ENCODE results near the gene BORCS5. TPM values are rescaled to one million over a fixed set of nuclear protein-coding genes. Genes with fewer than 3 reads are reported as not detected.

Gene BORCS5
- total and polyA plus RNA-seq, 2 donors (not counting 1 experiment from before 2014, with no cell fraction given): 11.9 to 46.2 TPM

DNA sequence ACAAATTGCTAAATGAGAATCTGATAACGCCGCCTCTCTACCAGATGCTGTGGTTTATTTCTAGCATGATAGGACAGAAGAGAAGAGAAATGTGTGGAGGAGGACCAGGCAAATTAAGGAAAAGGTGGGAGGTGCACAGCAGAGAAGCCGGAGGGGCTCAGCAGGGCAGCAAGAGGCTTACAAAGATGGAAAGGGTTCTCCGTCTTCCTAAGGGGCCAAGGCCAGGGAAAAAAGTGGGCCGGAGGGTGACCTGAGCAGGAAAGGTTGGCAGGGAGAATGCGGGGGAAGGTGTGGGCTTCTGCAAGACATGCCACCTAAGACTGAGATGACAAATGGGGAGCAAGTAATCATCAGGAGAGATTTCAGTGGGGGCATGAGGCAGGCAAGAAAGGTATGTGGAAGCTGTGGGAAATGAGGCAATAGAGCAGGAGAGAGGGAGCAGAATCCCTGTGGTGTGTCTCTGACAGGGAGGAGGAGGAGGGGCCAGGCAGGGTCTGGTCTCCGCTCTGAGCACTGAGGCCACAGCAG lies 25.6 kb upstream of the BORCS5 start:
- Histone ChIP-seq H3K36me3 (replicated peaks in 1 of 2; ENCODE audit: control extremely low read depth in 1 of 2, control insufficient read depth in 1 of 2, extremely low read depth in 1 of 2, insufficient read depth in 2 of 2, low read length in 1 of 2) (no peaks in the 10 kb centered on the region), H3K4me1 (ENCODE audit: control insufficient read depth in 2 of 2, insufficient read depth in 2 of 2, low read length in 2 of 2) (peaks cover 4 to 10% of the 10 kb centered on the region in 2 donors), H3K27ac (ENCODE audit: low read length in 2 of 2) (no peak overlapping the region), H3K27me3 (replicated peaks in 1 of 4; ENCODE audit: control extremely low read depth in 1 of 4, control insufficient read depth in 3 of 4, insufficient read depth in 4 of 4, low read length in 3 of 4) (no peaks in the 10 kb centered on the region), H3K4me3 (ENCODE audit: control extremely low read depth in 1 of 5, extremely low read depth in 1 of 5, insufficient read depth in 1 of 5, low read depth in 2 of 5, low read length in 4 of 5) (no peak overlapping the region), H4K20me1 (ENCODE audit: control insufficient read depth, insufficient read depth, low read length, poor library complexity, severe bottlenecking) (no peaks in the 10 kb centered on the region), H3K9ac (ENCODE audit: low read length) (no peak overlapping the region), H3K9me3 (ENCODE audit: control extremely low read depth in 1 of 3, control insufficient read depth in 2 of 3, insufficient read depth in 1 of 3, low read length in 2 of 3) (no peaks in the 10 kb centered on the region), H3K4me2 (replicated peaks; ENCODE audit: low read depth, low read length, poor library complexity, severe bottlenecking) (no peak overlapping the region), H3K79me2 (ENCODE audit: control insufficient read depth, insufficient read depth, low read length) (no peaks in the 10 kb centered on the region), H2AFZ (ENCODE audit: insufficient read depth, low read depth, low read length, poor library complexity, severe bottlenecking) (no peak overlapping the region)
- ChIA-PET CTCF (interaction anchor here (1.0 to 3.4 kb wide), 2 partner anchors 749 kb away, joined by 4 to 9 read pairs; no protein-coding TSS in a partner anchor), POLR2A (no interaction called here)
- peaks cover 9% of the 10 kb centered on the region for H3K4me1 Mint-ChIP-seq
- H3K27ac Mint-ChIP-seq: no peak overlapping the region
- DNase-seq (no peak), ATAC-seq (ENCODE audit: low read depth) (no peak)
- intact Hi-C loops (cut with micrococcal nuclease): no loop called here
- TF ChIP-seq EZH2 (IDR thresholded peaks at IDR 0.05; ENCODE audit: borderline replicate concordance, insufficient read depth, low read depth, low read length, poor library complexity, severe bottlenecking) (no peak), CTCF (IDR thresholded peaks at IDR 0.05) (no peak)
- H3K27me3 Mint-ChIP-seq: peaks cover 16% of the 10 kb centered on the region
- no peak overlapping the region for H3K4me3 Mint-ChIP-seq
- H3K9me3 Mint-ChIP-seq (ENCODE audit: insufficient read depth): no peaks in the 10 kb centered on the region
- WGBS (ENCODE audit: insufficient coverage): 78% methylated on average over 7 of the region's 7 CpGs

DNA sequence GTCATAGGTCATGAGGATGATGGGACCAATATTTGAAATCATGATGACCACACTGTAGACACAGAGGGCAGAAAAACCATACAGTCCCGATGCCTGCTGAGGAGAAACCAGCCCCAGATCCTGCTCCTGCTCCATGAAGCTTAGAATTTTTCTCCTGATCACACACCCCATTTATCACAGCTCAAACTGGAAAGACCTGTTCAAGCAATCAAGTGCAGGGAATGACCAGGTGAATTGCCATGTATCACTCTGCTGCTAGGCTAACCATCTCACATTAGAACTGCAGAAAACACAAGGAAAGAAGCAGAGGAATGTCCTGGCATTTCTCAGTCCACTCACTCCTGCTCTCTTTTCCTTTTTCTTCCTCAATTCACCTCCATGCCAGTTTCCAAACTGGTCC lies 25.0 kb upstream of the BORCS5 start:
- H3K4me1 Mint-ChIP-seq: peaks cover 9% of the 10 kb centered on the region
- H3K79me2 ChIP-seq (ENCODE audit: control insufficient read depth, insufficient read depth, low read length): no peaks in the 10 kb centered on the region
- CTCF ChIA-PET: interaction anchor here (0.6 to 3.4 kb wide), 3 partner anchors 60 to 750 kb away, joined by 3 to 9 read pairs (median 4); no protein-coding TSS in a partner anchor

More for the DNA sequence above, 25.0 kb upstream of the BORCS5 start:
- Mint-ChIP-seq H3K27me3 (peaks cover 16% of the 10 kb centered on the region), H3K27ac (no peak overlapping the region), H3K4me3 (no peak overlapping the region), H3K9me3 (ENCODE audit: insufficient read depth) (no peaks in the 10 kb centered on the region)
- no peak for ATAC-seq (ENCODE audit: low read depth)
- POLR2A ChIA-PET: no interaction called here
- H3K4me3 ChIP-seq (ENCODE audit: control extremely low read depth in 1 of 5, extremely low read depth in 1 of 5, insufficient read depth in 1 of 5, low read depth in 2 of 5, low read length in 4 of 5): no peak overlapping the region
- TF ChIP-seq CTCF (IDR thresholded peaks at IDR 0.05) (no peak), EZH2 (IDR thresholded peaks at IDR 0.05; ENCODE audit: borderline replicate concordance, insufficient read depth, low read depth, low read length, poor library complexity, severe bottlenecking) (no peak)
- H3K36me3 ChIP-seq (replicated peaks in 1 of 2; ENCODE audit: control extremely low read depth in 1 of 2, control insufficient read depth in 1 of 2, extremely low read depth in 1 of 2, insufficient read depth in 2 of 2, low read length in 1 of 2): no peaks in the 10 kb centered on the region
- intact Hi-C loops (cut with micrococcal nuclease): no loop called here
- no peaks in the 10 kb centered on the region for H3K27me3 ChIP-seq (replicated peaks in 1 of 4; ENCODE audit: control extremely low read depth in 1 of 4, control insufficient read depth in 3 of 4, insufficient read depth in 4 of 4, low read length in 3 of 4)
- DNase-seq: no peak
- no peak overlapping the region for H3K9ac ChIP-seq (ENCODE audit: low read length)
- no peaks in the 10 kb centered on the region for H3K9me3 ChIP-seq (ENCODE audit: control extremely low read depth in 1 of 3, control insufficient read depth in 2 of 3, insufficient read depth in 1 of 3, low read length in 2 of 3)
- 100% methylated on average over 1 of the region's 1 CpG for WGBS (ENCODE audit: insufficient coverage)
- H3K4me1 ChIP-seq (ENCODE audit: control insufficient read depth in 2 of 2, insufficient read depth in 2 of 2, low read length in 2 of 2): peaks cover 4 to 10% of the 10 kb centered on the region in 2 donors
- H3K4me2 ChIP-seq (replicated peaks; ENCODE audit: low read depth, low read length, poor library complexity, severe bottlenecking): no peak overlapping the region
- H2AFZ ChIP-seq (ENCODE audit: insufficient read depth, low read depth, low read length, poor library complexity, severe bottlenecking): no peak overlapping the region
- H4K20me1 ChIP-seq (ENCODE audit: control insufficient read depth, insufficient read depth, low read length, poor library complexity, severe bottlenecking): no peaks in the 10 kb centered on the region
- no peak overlapping the region for H3K27ac ChIP-seq (ENCODE audit: low read length in 2 of 2)
